Fibroblast of the aortic adventitia (primary cell): ENCODE results near the gene MAPK7. TPM values are rescaled to one million over a fixed set of nuclear protein-coding genes. Genes with fewer than 3 reads are reported as not detected.
"Not testable (repeated sequence)": the region's sequence is repeated elsewhere in the genome, so short reads cannot be mapped to it uniquely, and the experiment has no call there.

Experiments
- DNase-seq: peaks from one replicate; pipeline ENCODE4 v3.0.0-alpha.2; 2010; ENCODE audit warnings: low read depth
- H3K4me3 ChIP-seq: 2 replicates; pipeline ENCODE4 v1.5.1; 2011; ENCODE audit warnings: low read depth, mild to moderate bottlenecking, control low read depth, low read length, moderate library complexity
- CTCF ChIP-seq: IDR thresholded peaks from 2 replicates; pipeline ENCODE4 v1.5.1; 2011; ENCODE audit warnings: mild to moderate bottlenecking, low read length, control low read depth, inconsistent platforms; ENCODE audit not compliant: insufficient read depth
- total RNA-seq: library from RNA; depleted of rRNA; stranded (reverse); fragments of >200 nt; gene quantifications from 2 replicates; pipeline ENCODE4 v1.2.3, GENCODE V29; 2012; ENCODE audit warnings: low replicate concordance

The MAPK7 gene
- total RNA-seq, 1 donor = 24.0 TPM

GRCh38 chr17:19347323-19348080, 30.8 kb upstream of the MAPK7 start:
- no peak for TF ChIP-seq CTCF
- H3K4me3 ChIP-seq = no peak overlapping the region
- no peak for DNase-seq

DNA sequence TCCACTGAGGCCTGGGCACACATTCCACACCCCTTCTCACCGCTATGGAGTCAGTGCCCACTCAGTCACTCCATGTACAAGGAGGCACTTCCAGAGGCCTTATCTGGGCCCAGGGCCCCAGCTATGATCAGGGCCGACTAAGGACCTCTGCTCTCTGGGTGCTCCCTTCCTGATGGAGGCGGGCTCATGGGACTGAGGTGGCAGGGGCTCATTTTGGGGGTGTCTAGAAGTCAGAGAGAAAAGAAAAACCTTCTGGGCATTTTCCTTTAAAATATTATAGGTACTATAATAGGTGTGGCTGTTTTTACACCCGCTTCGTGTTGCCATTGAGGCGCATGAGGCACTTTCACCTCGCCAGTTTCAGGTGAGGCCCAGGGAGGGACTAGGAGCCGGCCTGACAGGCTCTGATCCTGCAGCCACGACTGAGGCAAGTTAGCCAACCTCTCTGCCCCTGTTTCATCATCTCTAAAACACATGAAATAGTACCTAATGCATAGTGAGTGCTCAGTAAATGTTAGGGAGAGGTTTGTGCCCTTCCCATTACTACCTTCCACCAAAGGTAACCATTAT, 30.1 kb upstream of the MAPK7 start:
- no peak for TF ChIP-seq CTCF
- DNase-seq = no peak
- H3K4me3 ChIP-seq = no peak overlapping the region

DNA sequence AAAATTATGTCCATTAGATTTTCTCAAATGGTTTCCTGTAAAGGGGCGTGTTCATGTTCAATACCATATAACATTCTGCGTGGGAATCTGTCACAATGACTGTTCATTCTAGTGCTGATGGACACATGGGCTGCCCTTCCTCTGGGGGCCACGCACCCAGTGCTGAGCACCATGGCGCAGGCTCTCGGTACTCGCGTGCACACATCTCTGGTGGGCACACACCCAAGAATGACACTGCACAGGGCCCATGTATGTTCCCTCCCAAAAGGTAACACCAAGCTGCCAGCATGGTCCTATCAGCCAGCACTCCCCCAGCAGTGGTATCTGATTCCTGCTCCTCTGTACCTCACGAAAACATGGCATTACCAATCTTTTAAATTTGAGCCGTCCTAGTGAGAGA, 29.5 kb upstream of the MAPK7 start:
- DNase-seq = no peak
- no peak overlapping the region for H3K4me3 ChIP-seq
- no peak for TF ChIP-seq CTCF

GRCh38 chr17:19353401-19353800, 24.9 kb upstream of the MAPK7 start:
- not testable (repeated sequence) for DNase-seq, H3K4me3 ChIP-seq

DNA sequence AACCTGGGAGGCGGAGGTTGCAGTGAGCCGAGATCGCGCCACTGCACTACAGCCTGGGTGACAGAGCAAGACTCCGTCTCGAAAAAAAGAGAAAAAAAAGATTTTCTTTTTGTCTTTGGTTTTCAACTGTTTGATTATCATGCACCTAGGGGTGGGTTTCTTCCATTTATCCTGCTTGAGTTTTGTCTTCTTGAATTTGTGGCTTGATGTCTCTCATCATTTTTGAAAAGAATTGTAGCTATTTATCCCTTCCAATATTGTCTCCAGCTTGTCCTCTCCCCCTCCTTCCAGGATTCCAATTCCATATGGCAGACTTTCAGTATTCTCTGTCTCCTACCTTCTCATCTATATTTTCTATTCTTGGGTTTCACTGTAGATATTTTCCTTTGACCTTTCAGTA, 23.6 kb upstream of the MAPK7 start:
- no peak for TF ChIP-seq CTCF

GRCh38 chr17:19357351-19357750, 20.9 kb upstream of the MAPK7 start:
- DNase-seq = no peak
- no peak overlapping the region for H3K4me3 ChIP-seq

More for the DNA sequence above, 23.6 kb upstream of the MAPK7 start:
- no peak overlapping the region for H3K4me3 ChIP-seq
- no peak for DNase-seq

More at GRCh38 chr17:19357351-19357750, 20.9 kb upstream of the MAPK7 start:
- TF ChIP-seq CTCF = no peak
